ENCODE measurements around the gene NKG7. TPM values are rescaled to one million over a fixed set of nuclear protein-coding genes. Genes with fewer than 3 reads are reported as not detected.

NKG7 gene
- total and polyA plus RNA-seq, 2 of the 13 experiments (the other 11 are each of a cell fraction or from before 2014, with no cell fraction given): 0.40 TPM; not detected in 1

- TF ChIP-seq FOSL1 (CRISPR knock-in tag; IDR thresholded peaks at IDR 0.05; ENCODE audit: borderline replicate concordance) (no peak), ZKSCAN8 (CRISPR knock-in tag; IDR thresholded peaks at IDR 0.05; ENCODE audit: borderline replicate concordance) (peak; percentile 25; the same call in 1 of the 2 replicates), SRF (IDR thresholded peaks at IDR 0.05; ENCODE audit: low read depth, low read length) (no peak), ZNF253 (CRISPR knock-in tag; IDR thresholded peaks at IDR 0.05; ENCODE audit: borderline replicate concordance) (peak; percentile 66; the same call in 1 of the 2 replicates), POLR2AphosphoS2 (IDR thresholded peaks at IDR 0.05; ENCODE audit: low read depth, low read length) (no peak), ZSCAN29 (CRISPR knock-in tag; conservative IDR thresholded peaks at IDR 0.05) (no peak; the same call in 1 of the 2 replicates), ZNF17 (CRISPR knock-in tag; IDR thresholded peaks at IDR 0.05) (no peak), PRDM15 (CRISPR knock-in tag; IDR thresholded peaks at IDR 0.05) (0 out of 2 replicates have a peak, but pooled peaks have one; percentile 9), SKI (IDR thresholded peaks at IDR 0.05; ENCODE audit: partially characterized antibody) (peak; percentile 65), PRMT3 (CRISPR knock-in tag; IDR thresholded peaks at IDR 0.05; ENCODE audit: borderline replicate concordance, low read depth) (no peak), ZFX (CRISPR knock-in tag; IDR thresholded peaks at IDR 0.05; ENCODE audit: low read depth) (peak; percentile 87), SNRNP70 (IDR thresholded peaks at IDR 0.05; ENCODE audit: low read depth, low read length) (no peak), ETV5 (CRISPR knock-in tag; IDR thresholded peaks at IDR 0.05; ENCODE audit: borderline replicate concordance) (peak; percentile 82), ZNF775 (CRISPR knock-in tag; IDR thresholded peaks at IDR 0.05; ENCODE audit: borderline replicate concordance) (peak; percentile 59; the same call in 1 of the 2 replicates), SNAPC4 (CRISPR knock-in tag; IDR thresholded peaks at IDR 0.05) (peak; percentile 79), TCF7L2 (IDR thresholded peaks at IDR 0.05; ENCODE audit: low read depth, low read length) (no peak), TRIM22 (IDR thresholded peaks at IDR 0.05) (no peak)
- TF ChIP-seq, protein P1, sequence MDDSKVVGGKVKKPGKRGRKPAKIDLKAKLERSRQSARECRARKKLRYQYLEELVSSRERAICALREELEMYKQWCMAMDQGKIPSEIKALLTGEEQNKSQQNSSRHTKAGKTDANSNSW (CRISPR knock-in tag; IDR thresholded peaks at IDR 0.05; ENCODE audit: borderline replicate concordance): no peak
Observed at GRCh38 chr19:51367565-51368365, 4.7 kb downstream of the NKG7 start (continued).

Measured in HepG2 (cell line).